Colonic mucosa (tissue), 4 donors: ENCODE measurements around the gene CD72. TPM values are rescaled to one million over a fixed set of nuclear protein-coding genes. Genes with fewer than 3 reads are reported as not detected.

Experiments
- DNase-seq: peaks from one replicate; pipeline ENCODE4 v3.0.0-alpha.2; 2020
- H3K27ac ChIP-seq: fragments of 200-600 bp; one replicate; pipeline ENCODE4 v1.8.0; 2021
- H3K27me3 ChIP-seq: fragments of 200-600 bp; one replicate; pipeline ENCODE4 v1.8.0; 2021
- H3K36me3 ChIP-seq: fragments of 200-600 bp; one replicate; pipeline ENCODE4 v1.8.0; 2021
- H3K4me1 ChIP-seq: fragments of 200-600 bp; one replicate; pipeline ENCODE4 v1.8.0; 2021; ENCODE audit warnings: mild to moderate bottlenecking
- H3K4me3 ChIP-seq: fragments of 200-600 bp; one replicate; pipeline ENCODE4 v1.8.0; 2021
- H3K9ac ChIP-seq, 2 donors: one replicate each; pipeline ENCODE4 v1.7.0; 2013; ENCODE audit warnings: control low read depth in 2 of 2, low read depth in 2 of 2, low read length in 2 of 2
- H3K9me3 ChIP-seq: fragments of 200-600 bp; one replicate; pipeline ENCODE4 v1.8.0; 2021
- CTCF ChIP-seq: fragments of 200-600 bp; IDR thresholded peaks from one replicate; pipeline ENCODE4 v1.8.0; 2022; ENCODE audit warnings: antibody characterized with exemption, mild to moderate bottlenecking
- intact Hi-C: fragments of 100-400 bp; cut with DNase I; formaldehyde crosslinking; loops from one replicate; pipeline ENCODE4 v1.14.1; 2022
- total RNA-seq, 2 donors: library from RNA; stranded (reverse); fragmentation: NEBNext Ultra II Directional in 1 of 2; extraction: Animal tissue kit (Norgen Biotek cat#: 25700) in 1 of 2; gene quantifications; one replicate each; pipeline ENCODE4 v1.2.1, GENCODE V29; 2021
- donor health status: healthy.
- donor health status: DM: no; HTN: no; CAD: no.
- donor health status: DM: no; HTN: no; CAD: no.

Gene CD72
- total RNA-seq, 2 donors from 2014 or later: 0.69 to 2.7 TPM

- no peak for TF ChIP-seq CTCF
- Histone ChIP-seq H3K36me3 (no peaks in the 10 kb centered on the region), H3K4me1 (no peaks in the 10 kb centered on the region), H3K27me3 (no peaks in the 10 kb centered on the region), H3K9ac (no peak overlapping the region), H3K4me3 (no peak overlapping the region), H3K27ac (no peak overlapping the region), H3K9me3 (no peaks in the 10 kb centered on the region)
- intact Hi-C loops: no loop called here
- DNase-seq: no peak
Observed at GRCh38 chr9:35575478-35575877, 42.7 kb downstream of the CD72 start.

- Histone ChIP-seq H3K27ac (no peak overlapping the region), H3K4me3 (no peak overlapping the region), H3K36me3 (no peaks in the 10 kb centered on the region), H3K4me1 (no peaks in the 10 kb centered on the region), H3K9me3 (no peaks in the 10 kb centered on the region), H3K9ac (no peak overlapping the region), H3K27me3 (no peaks in the 10 kb centered on the region)
- DNase-seq: no peak
- no peak for TF ChIP-seq CTCF
- intact Hi-C loops: no loop called here
Observed at GRCh38 chr9:35574578-35575122, 43.6 kb downstream of the CD72 start.

GRCh38 chr9:35570709-35571504 is 47.3 kb downstream of the CD72 start:
- no peak for DNase-seq
- Histone ChIP-seq H3K4me1 (no peaks in the 10 kb centered on the region), H3K4me3 (no peak overlapping the region), H3K9ac (no peak overlapping the region), H3K27me3 (no peaks in the 10 kb centered on the region), H3K36me3 (no peaks in the 10 kb centered on the region), H3K9me3 (no peaks in the 10 kb centered on the region), H3K27ac (no peak overlapping the region)
- intact Hi-C loops: no loop called here
- TF ChIP-seq CTCF: no peak

- Histone ChIP-seq H3K27me3 (no peaks in the 10 kb centered on the region), H3K9ac (no peak overlapping the region), H3K4me3 (no peak overlapping the region), H3K27ac (no peak overlapping the region), H3K4me1 (no peaks in the 10 kb centered on the region), H3K9me3 (no peaks in the 10 kb centered on the region), H3K36me3 (no peaks in the 10 kb centered on the region)
- intact Hi-C loops: no loop called here
- no peak for TF ChIP-seq CTCF
- no peak for DNase-seq
Observed at GRCh38 chr9:35569206-35569605, 49.0 kb downstream of the CD72 start.

- no peaks in the 10 kb centered on the region for H3K36me3 ChIP-seq
- H3K27me3 ChIP-seq: no peaks in the 10 kb centered on the region
- no peak overlapping the region for H3K9ac ChIP-seq
- no peak for DNase-seq
- no peak for TF ChIP-seq CTCF
- no peaks in the 10 kb centered on the region for H3K9me3 ChIP-seq
- no peak overlapping the region for H3K27ac ChIP-seq
- H3K4me1 ChIP-seq: no peaks in the 10 kb centered on the region
- intact Hi-C loops: no loop called here
- no peak overlapping the region for H3K4me3 ChIP-seq
Observed at GRCh38 chr9:35568196-35568595, 50.0 kb downstream of the CD72 start.
